ENCODE measurements around the gene GP5.

GP5 gene

DNA sequence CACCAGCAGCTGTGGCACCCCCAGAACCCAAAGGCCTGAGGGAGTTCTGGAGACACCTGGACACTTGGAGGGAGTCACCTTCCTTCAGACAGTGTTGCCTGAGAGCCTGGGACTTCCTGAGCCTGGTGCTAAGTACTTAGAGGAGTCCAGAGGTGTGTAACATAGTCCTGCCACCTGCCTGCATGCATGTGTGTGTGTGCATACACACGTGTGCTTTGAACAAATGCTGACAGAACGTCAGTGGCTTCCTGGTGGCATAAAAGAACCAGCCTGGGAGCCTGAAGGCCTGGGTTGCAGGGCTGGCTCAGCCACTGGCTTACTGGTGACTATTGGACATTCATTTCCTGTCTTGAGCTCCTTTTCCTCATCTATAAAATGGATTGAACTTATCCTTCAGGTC, 44.8 kb downstream of the GP5 start:
- Histone ChIP-seq H4K91ac (ENCODE audit: low read length) (no peak overlapping the region), H3K4ac (ENCODE audit: low read depth in 1 of 2, low read length in 2 of 2) (no peak overlapping the region), H2BK12ac (ENCODE audit: low read length in 2 of 2) (no peak overlapping the region), H3K4me3 (ENCODE audit: insufficient read depth in 1 of 2, low read depth in 1 of 2, low read length in 2 of 2) (no peak overlapping the region), H3K36me3 (ENCODE audit: control insufficient read depth in 1 of 2, insufficient read depth in 2 of 2, low read depth in 1 of 2, low read length in 2 of 2) (no peaks in the 10 kb centered on the region), H2AK5ac (ENCODE audit: low read length, severe bottlenecking) (no peak overlapping the region), H3K27me3 (ENCODE audit: control insufficient read depth in 1 of 2, insufficient read depth in 1 of 2, low read length in 2 of 2) (peaks cover 27 to 37% of the 10 kb centered on the region in 2 experiments), H3K23ac (ENCODE audit: low read length in 2 of 2) (no peak overlapping the region), H3K14ac (ENCODE audit: low read length in 2 of 2) (no peak overlapping the region), H3K4me2 (ENCODE audit: low read length, poor library complexity, severe bottlenecking) (no peak overlapping the region), H2BK120ac (ENCODE audit: low read depth, low read length) (no peak overlapping the region), H3K79me1 (replicated peaks; ENCODE audit: low read length, poor library complexity, severe bottlenecking) (no peaks in the 10 kb centered on the region), H3K27ac (ENCODE audit: low read length, poor library complexity, severe bottlenecking) (no peak overlapping the region), H2BK5ac (ENCODE audit: low read depth, low read length, poor library complexity, severe bottlenecking) (no peak overlapping the region), H4K8ac (ENCODE audit: low read length) (no peak overlapping the region), H2BK15ac (ENCODE audit: low read depth, poor library complexity, severe bottlenecking) (no peak overlapping the region), H3K9ac (ENCODE audit: low read length) (no peak overlapping the region), H3K18ac (ENCODE audit: low read depth in 1 of 2, low read length in 2 of 2) (no peak overlapping the region), H3K9me3 (ENCODE audit: control insufficient read depth, low read length) (no peaks in the 10 kb centered on the region), H3K4me1 (ENCODE audit: control insufficient read depth, insufficient read depth, low read depth, low read length) (peaks cover 14% of the 10 kb centered on the region), H2AFZ (ENCODE audit: low read depth, low read length) (no peak overlapping the region)
- WGBS, result 70% methylated on average over 2 of the region's 2 CpGs
- DNase-seq, result no peak

DNA sequence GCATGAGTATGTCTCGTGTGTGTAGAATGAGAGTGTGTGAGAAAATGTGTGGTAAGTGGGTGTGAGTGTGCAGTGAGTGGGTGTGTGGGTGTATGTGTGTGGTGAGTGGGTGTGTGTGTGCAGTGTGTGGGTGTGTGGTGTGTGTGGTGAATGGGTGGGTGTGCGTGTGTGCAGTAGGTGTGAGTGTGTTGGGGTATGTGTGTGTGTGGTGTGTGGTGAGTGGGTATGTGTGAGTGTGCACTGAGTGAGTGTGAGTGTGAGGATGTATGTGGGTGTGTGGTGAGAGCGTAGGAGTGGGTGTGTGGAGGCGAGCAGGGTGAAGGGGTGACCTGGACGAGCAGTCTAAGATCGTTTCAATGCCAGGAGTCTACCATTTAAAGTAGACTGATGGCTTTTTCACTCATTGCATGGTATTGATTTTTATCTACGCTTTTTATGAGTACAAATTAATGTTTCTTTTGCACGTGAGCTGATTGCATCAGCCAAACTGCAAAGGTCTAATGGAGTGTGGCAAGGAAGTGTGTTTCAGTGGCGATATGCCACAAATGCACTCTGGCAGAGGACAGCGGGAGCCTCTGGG, 46.3 kb downstream of the GP5 start:
- peak overlapping the region; percentile 39 for H4K8ac ChIP-seq (ENCODE audit: low read length)
- no peak overlapping the region for H3K23ac ChIP-seq (ENCODE audit: low read length in 2 of 2)
- WGBS, result 97% methylated on average over 10 of the region's 10 CpGs
- H3K4me1 ChIP-seq (ENCODE audit: control insufficient read depth, insufficient read depth, low read depth, low read length), result peaks cover 14% of the 10 kb centered on the region
- no peak overlapping the region for H3K9ac ChIP-seq (ENCODE audit: low read length)
- H3K4ac ChIP-seq (ENCODE audit: low read depth in 1 of 2, low read length in 2 of 2), result no peak overlapping the region
- no peaks in the 10 kb centered on the region for H3K9me3 ChIP-seq (ENCODE audit: control insufficient read depth, low read length)
- no peak overlapping the region for H2BK120ac ChIP-seq (ENCODE audit: low read depth, low read length)
- H3K27ac ChIP-seq (ENCODE audit: low read length, poor library complexity, severe bottlenecking), result no peak overlapping the region
- no peak overlapping the region for H3K4me3 ChIP-seq (ENCODE audit: insufficient read depth in 1 of 2, low read depth in 1 of 2, low read length in 2 of 2)
- H2AFZ ChIP-seq (ENCODE audit: low read depth, low read length), result no peak overlapping the region
- H2AK5ac ChIP-seq (ENCODE audit: low read length, severe bottlenecking), result no peak overlapping the region
- peak overlapping the region; percentile 34 for H4K91ac ChIP-seq (ENCODE audit: low read length)
- H2BK5ac ChIP-seq (ENCODE audit: low read depth, low read length, poor library complexity, severe bottlenecking), result no peak overlapping the region
- H3K27me3 ChIP-seq (ENCODE audit: control insufficient read depth in 1 of 2, insufficient read depth in 1 of 2, low read length in 2 of 2), result peaks cover 14 to 23% of the 10 kb centered on the region in 2 experiments
- no peak overlapping the region for H2BK12ac ChIP-seq (ENCODE audit: low read length in 2 of 2)
- no peaks in the 10 kb centered on the region for H3K36me3 ChIP-seq (ENCODE audit: control insufficient read depth in 1 of 2, insufficient read depth in 2 of 2, low read depth in 1 of 2, low read length in 2 of 2)
- no peak for DNase-seq
- H3K18ac ChIP-seq (ENCODE audit: low read depth in 1 of 2, low read length in 2 of 2), result peak overlapping the region in 1 of 2 experiments; percentile 28
- H3K4me2 ChIP-seq (ENCODE audit: low read length, poor library complexity, severe bottlenecking), result no peak overlapping the region
- peak overlapping the region in 1 of 2 experiments; percentile 53 for H3K14ac ChIP-seq (ENCODE audit: low read length in 2 of 2)
- H3K79me1 ChIP-seq (replicated peaks; ENCODE audit: low read length, poor library complexity, severe bottlenecking), result no peaks in the 10 kb centered on the region
- H2BK15ac ChIP-seq (ENCODE audit: low read depth, poor library complexity, severe bottlenecking), result no peak overlapping the region

DNA sequence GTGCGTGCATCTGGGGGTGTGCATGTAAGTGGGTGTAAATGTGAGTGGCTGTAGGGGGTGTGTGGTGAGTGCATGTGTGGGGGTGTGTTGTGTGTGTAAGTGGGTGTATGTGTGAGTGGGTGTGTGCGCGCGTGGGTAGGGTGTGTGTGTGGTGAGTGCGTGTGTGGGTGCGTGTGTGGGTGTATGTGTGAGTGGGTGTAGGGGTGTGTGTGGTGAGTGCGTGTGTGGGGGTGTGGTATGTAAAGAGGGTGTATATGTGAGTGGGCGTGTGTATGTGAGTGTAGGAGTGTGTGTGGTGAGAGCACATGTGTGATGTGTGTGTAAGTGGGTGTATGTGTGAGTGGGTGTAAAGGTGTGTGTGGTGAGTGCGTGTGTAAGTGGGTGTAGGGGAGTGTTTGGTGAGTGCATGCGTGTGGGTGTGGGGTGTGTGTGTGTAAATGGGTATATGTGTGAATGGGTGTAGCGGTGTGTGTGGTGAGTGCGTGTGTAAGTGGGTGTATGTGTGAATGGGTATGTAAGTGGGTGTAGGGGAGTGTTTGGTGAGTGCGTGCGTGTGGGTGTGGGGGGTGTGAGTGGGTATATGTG, 47.0 kb downstream of the GP5 start:
- H4K91ac ChIP-seq (ENCODE audit: low read length), result peak overlapping the region; percentile 73
- H2BK120ac ChIP-seq (ENCODE audit: low read depth, low read length), result no peak overlapping the region
- H3K4me3 ChIP-seq (ENCODE audit: insufficient read depth in 1 of 2, low read depth in 1 of 2, low read length in 2 of 2), result peak overlapping the region in 1 of 2 experiments; percentile 15
- no peak overlapping the region for H2BK12ac ChIP-seq (ENCODE audit: low read length in 2 of 2)
- peak overlapping the region; percentile 56 for H4K8ac ChIP-seq (ENCODE audit: low read length)
- no peaks in the 10 kb centered on the region for H3K79me1 ChIP-seq (replicated peaks; ENCODE audit: low read length, poor library complexity, severe bottlenecking)
- no peak overlapping the region for H3K23ac ChIP-seq (ENCODE audit: low read length in 2 of 2)
- H3K18ac ChIP-seq (ENCODE audit: low read depth in 1 of 2, low read length in 2 of 2), result peak overlapping the region in 1 of 2 experiments; percentile 25
- H2BK15ac ChIP-seq (ENCODE audit: low read depth, poor library complexity, severe bottlenecking), result no peak overlapping the region
- H3K14ac ChIP-seq (ENCODE audit: low read length in 2 of 2), result peak overlapping the region in 1 of 2 experiments; percentile 72
- no peak overlapping the region for H2BK5ac ChIP-seq (ENCODE audit: low read depth, low read length, poor library complexity, severe bottlenecking)
- peak overlapping the region in 1 of 2 experiments; percentile 2 for H3K4ac ChIP-seq (ENCODE audit: low read depth in 1 of 2, low read length in 2 of 2)
- WGBS, result 91% methylated on average over 14 of the region's 14 CpGs
- peaks cover 10 to 20% of the 10 kb centered on the region in 2 experiments for H3K27me3 ChIP-seq (ENCODE audit: control insufficient read depth in 1 of 2, insufficient read depth in 1 of 2, low read length in 2 of 2)
- H3K9ac ChIP-seq (ENCODE audit: low read length), result no peak overlapping the region
- no peaks in the 10 kb centered on the region for H3K36me3 ChIP-seq (ENCODE audit: control insufficient read depth in 1 of 2, insufficient read depth in 2 of 2, low read depth in 1 of 2, low read length in 2 of 2)
- peaks cover 14% of the 10 kb centered on the region for H3K4me1 ChIP-seq (ENCODE audit: control insufficient read depth, insufficient read depth, low read depth, low read length)
- no peak overlapping the region for H2AFZ ChIP-seq (ENCODE audit: low read depth, low read length)
- no peak for DNase-seq
- H3K27ac ChIP-seq (ENCODE audit: low read length, poor library complexity, severe bottlenecking), result no peak overlapping the region
- no peak overlapping the region for H3K4me2 ChIP-seq (ENCODE audit: low read length, poor library complexity, severe bottlenecking)
- H3K9me3 ChIP-seq (ENCODE audit: control insufficient read depth, low read length), result no peaks in the 10 kb centered on the region
- no peak overlapping the region for H2AK5ac ChIP-seq (ENCODE audit: low read length, severe bottlenecking)

DNA sequence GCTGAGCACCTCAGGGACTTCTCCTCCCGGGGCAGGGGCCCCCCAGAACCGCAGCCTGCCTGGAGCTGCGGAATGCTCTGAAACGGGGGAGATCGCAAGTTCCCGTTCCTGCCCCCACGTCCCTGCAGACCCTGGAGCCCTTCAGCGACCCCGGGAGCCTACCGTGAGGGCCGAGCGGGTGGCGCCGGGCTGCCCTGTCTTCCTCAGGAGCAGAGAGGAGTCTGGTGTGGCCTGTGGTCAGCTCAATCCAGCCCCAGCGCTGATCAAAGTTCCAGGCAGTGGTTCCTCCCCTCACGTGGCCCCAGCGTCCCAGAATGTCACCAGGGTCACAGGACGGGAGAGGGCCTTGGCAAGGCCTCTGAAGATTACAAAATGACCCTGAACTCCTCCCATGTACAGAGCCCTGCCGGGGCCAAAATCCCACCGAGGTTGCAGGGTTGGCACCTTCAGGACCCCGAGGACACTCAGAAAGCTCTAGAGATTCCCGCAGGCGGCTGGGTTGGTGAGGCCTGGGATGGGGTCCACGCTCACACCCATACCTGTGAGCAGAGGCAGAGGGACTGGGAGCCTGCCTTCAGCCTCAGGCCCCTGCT, 47.9 kb downstream of the GP5 start, which contains the start of gene CPN2:
CPN2 (minus strand) TSS at position 249 of the 593 bp plus-strand sequence. CDS start 8,626 bp downstream, outside the sequence.
- 92% methylated on average over 24 of the region's 24 CpGs for WGBS
- no peak for DNase-seq
- peak within 1 kb of the TSS; percentile 73 for H4K91ac ChIP-seq (ENCODE audit: low read length)

More for the DNA sequence above, 47.9 kb downstream of the GP5 start, which contains the start of gene CPN2:
- H2BK12ac ChIP-seq (ENCODE audit: low read length in 2 of 2), result no peak within 1 kb of the TSS
- peak within 1 kb of the TSS; percentile 56 for H4K8ac ChIP-seq (ENCODE audit: low read length)
- H2AK5ac ChIP-seq (ENCODE audit: low read length, severe bottlenecking), result peak within 1 kb of the TSS; percentile 42
- H3K4me3 ChIP-seq (ENCODE audit: insufficient read depth in 1 of 2, low read depth in 1 of 2, low read length in 2 of 2), result peak within 1 kb of the TSS in 1 of 2 experiments; percentile 15
- H2AFZ ChIP-seq (ENCODE audit: low read depth, low read length), result no peak within 1 kb of the TSS
- H2BK120ac ChIP-seq (ENCODE audit: low read depth, low read length), result no peak within 1 kb of the TSS
- H3K14ac ChIP-seq (ENCODE audit: low read length in 2 of 2), result peak within 1 kb of the TSS in 1 of 2 experiments; percentile 72
- no peaks in the 10 kb centered on the region for H3K79me1 ChIP-seq (replicated peaks; ENCODE audit: low read length, poor library complexity, severe bottlenecking)
- peak within 1 kb of the TSS; percentile 60 for H2BK15ac ChIP-seq (ENCODE audit: low read depth, poor library complexity, severe bottlenecking)
- H3K27ac ChIP-seq (ENCODE audit: low read length, poor library complexity, severe bottlenecking), result peak within 1 kb of the TSS; percentile 29
- no peak within 1 kb of the TSS for H3K23ac ChIP-seq (ENCODE audit: low read length in 2 of 2)
- no peak within 1 kb of the TSS for H3K9ac ChIP-seq (ENCODE audit: low read length)
- no peaks in the 10 kb centered on the region for H3K36me3 ChIP-seq (ENCODE audit: control insufficient read depth in 1 of 2, insufficient read depth in 2 of 2, low read depth in 1 of 2, low read length in 2 of 2)
- H3K27me3 ChIP-seq (ENCODE audit: control insufficient read depth in 1 of 2, insufficient read depth in 1 of 2, low read length in 2 of 2), result peaks cover 9 to 20% of the 10 kb centered on the region in 2 experiments
- peak within 1 kb of the TSS in 1 of 2 experiments; percentile 2 for H3K4ac ChIP-seq (ENCODE audit: low read depth in 1 of 2, low read length in 2 of 2)
- no peaks in the 10 kb centered on the region for H3K9me3 ChIP-seq (ENCODE audit: control insufficient read depth, low read length)
- no peak within 1 kb of the TSS for H3K18ac ChIP-seq (ENCODE audit: low read depth in 1 of 2, low read length in 2 of 2)
- H3K4me1 ChIP-seq (ENCODE audit: control insufficient read depth, insufficient read depth, low read depth, low read length), result peaks cover 18% of the 10 kb centered on the region
- H3K4me2 ChIP-seq (ENCODE audit: low read length, poor library complexity, severe bottlenecking), result no peak within 1 kb of the TSS
- H2BK5ac ChIP-seq (ENCODE audit: low read depth, low read length, poor library complexity, severe bottlenecking), result no peak within 1 kb of the TSS

Data from mesenchymal stem cell (in vitro differentiated cells and primary cell).